COR-L47 (cell line): Measurements from ENCODE around the gene UBE2F.

Experiments
- DNase-seq: peaks from one replicate; lab custom pipeline; 2025; lab: John Stamatoyannopoulos, UW

The UBE2F gene

GRCh38 chr2:238080518-238080917 lies 113.7 kb downstream of the UBE2F start:
- DNase-seq, result no peak

- no peak for DNase-seq
Measured at GRCh38 chr2:238081150-238081549, 114.3 kb downstream of the UBE2F start.

GRCh38 chr2:238081561-238081960 lies 114.7 kb downstream of the UBE2F start:
- DNase-seq, result no peak

GRCh38 chr2:238082151-238082550 lies 115.3 kb downstream of the UBE2F start:
- no peak for DNase-seq

GRCh38 chr2:238082827-238083226 lies 116.0 kb downstream of the UBE2F start:
- no peak for DNase-seq

- no peak for DNase-seq
Measured at GRCh38 chr2:238083919-238084318, 117.1 kb downstream of the UBE2F start.

GRCh38 chr2:238084761-238085160 lies 117.9 kb downstream of the UBE2F start:
- no peak for DNase-seq

- no peak for DNase-seq
Measured at GRCh38 chr2:238085899-238086298, 119.1 kb downstream of the UBE2F start.

- DNase-seq, result no peak
Measured at GRCh38 chr2:238087211-238087610, 120.4 kb downstream of the UBE2F start.

- no peak for DNase-seq
Measured at GRCh38 chr2:238090887-238091286, 124.1 kb downstream of the UBE2F start.

GRCh38 chr2:238091436-238092060 lies 124.7 kb downstream of the UBE2F start:
- no peak for DNase-seq
